H1 (cell line): ENCODE results near the gene CCR1. TPM values are rescaled to one million over a fixed set of nuclear protein-coding genes. Genes with fewer than 3 reads are reported as not detected.

Experiments used
- CTCF ChIA-PET: fragments of 300-600 bp; sonication (Branson Sonifier 250); formaldehyde crosslinking; loops from one replicate; lab custom pipeline; 2021; ENCODE audit not compliant: partially characterized antibody; lab: Charles Lee
- POLR2A ChIA-PET: fragments of 300-600 bp; sonication (Branson Sonifier 250); formaldehyde crosslinking; loops from one replicate; lab custom pipeline; 2021; ENCODE audit warnings: inconsistent platforms; ENCODE audit not compliant: partially characterized antibody; lab: Charles Lee
- DNase-seq, 2 experiments: peaks; one replicate each; pipeline versions ENCODE4 v3.0.0 to v3.0.0-alpha.2; 2010 to 2022; ENCODE audit warnings: low spot score in 2 of 2, low read depth in 1 of 2, mixed read lengths in 1 of 2
- FAIRE-seq: peaks from 2 replicates; lab custom pipeline; 2011; peaks lifted over from hg19 to GRCh38; lab: Jason Lieb, UNC
- H2AFZ ChIP-seq: 2 replicates; pipeline ENCODE4 v1.8.1; 2012; ENCODE audit warnings: low read length, inconsistent platforms
- H2AK5ac ChIP-seq: 2 replicates; pipeline ENCODE4 v1.6.1; 2013; ENCODE audit warnings: low read depth, low read length
- H2BK120ac ChIP-seq: replicated peaks from 2 replicates; pipeline ENCODE3; 2013; ENCODE audit warnings: low read depth, low read length, inconsistent platforms
- H2BK12ac ChIP-seq: 2 replicates; pipeline ENCODE4 v1.6.1; 2013; ENCODE audit warnings: low read depth, low read length
- H2BK15ac ChIP-seq: 2 replicates; pipeline ENCODE4 v1.6.1; 2013; ENCODE audit warnings: low read length
- H2BK20ac ChIP-seq: 2 replicates; pipeline ENCODE4 v1.6.1; 2013; ENCODE audit warnings: low read length
- H2BK5ac ChIP-seq: 2 replicates; pipeline ENCODE4 v1.6.1; 2013; ENCODE audit warnings: low read depth, low read length
- H3K14ac ChIP-seq: 2 replicates; pipeline ENCODE4 v1.6.1; 2013; ENCODE audit warnings: inconsistent platforms; ENCODE audit not compliant: insufficient read length
- H3K18ac ChIP-seq: 2 replicates; pipeline ENCODE4 v1.6.1; 2013; ENCODE audit warnings: low read length; ENCODE audit errors: extremely low read depth
- H3K23ac ChIP-seq: 2 replicates; pipeline ENCODE4 v1.6.1; 2013; ENCODE audit warnings: inconsistent platforms; ENCODE audit not compliant: insufficient read length
- H3K23me2 ChIP-seq: 2 replicates; pipeline ENCODE4 v1.6.1; 2013; ENCODE audit warnings: low read depth, low read length
- H3K27ac ChIP-seq: 2 replicates; pipeline ENCODE4 v1.6.1; 2011; ENCODE audit warnings: low read depth, low read length, inconsistent platforms
- H3K27me3 ChIP-seq, 4 experiments: replicated peaks in 1 of 4; 1 replicate in 1 of 4; 2 replicates in 3 of 4; pipeline versions ENCODE4 v1.6.1 to v1.8.1; 2011 to 2013; ENCODE audit warnings: low read length in 3 of 4, mild to moderate bottlenecking in 3 of 4, inconsistent platforms in 2 of 4, mixed read lengths in 2 of 4, moderate library complexity in 1 of 4; ENCODE audit not compliant: control insufficient read depth in 3 of 4, insufficient read depth in 3 of 4; ENCODE audit errors: extremely low read depth in 1 of 4
- H3K36me3 ChIP-seq, 4 experiments: 2 replicates each; pipeline versions ENCODE4 v1.6.1 to v1.8.1; 2011 to 2013; ENCODE audit warnings: mild to moderate bottlenecking in 4 of 4, low read length in 3 of 4, moderate library complexity in 2 of 4, control low read depth in 1 of 4, inconsistent platforms in 1 of 4; ENCODE audit not compliant: insufficient read depth in 4 of 4, control insufficient read depth in 2 of 4
- H3K4ac ChIP-seq: replicated peaks from 2 replicates; pipeline ENCODE3; 2013; ENCODE audit warnings: low read length, low read depth, mixed read lengths, inconsistent platforms; ENCODE audit not compliant: insufficient read length
- H3K4me1 ChIP-seq, 4 experiments: replicated peaks in 1 of 4; 1 replicate in 1 of 4; 2 replicates in 3 of 4; pipeline versions ENCODE4 v1.6.1 to v1.8.1; 2011 to 2013; ENCODE audit warnings: low read length in 3 of 4, inconsistent platforms in 2 of 4, mixed read lengths in 1 of 4; ENCODE audit not compliant: insufficient read depth in 4 of 4, control insufficient read depth in 3 of 4
- H3K4me2 ChIP-seq, 2 experiments: 2 replicates each; pipeline versions ENCODE4 v1.6.1 to v1.8.1; 2011 to 2013; ENCODE audit warnings: low read depth in 2 of 2, low read length in 2 of 2, control low read depth in 1 of 2, inconsistent platforms in 1 of 2, mild to moderate bottlenecking in 1 of 2; ENCODE audit not compliant: insufficient read depth in 1 of 2
- H3K4me3 ChIP-seq, 4 experiments: fragments of 200-600, 300-600 bp in 1 of 4; sonication (generic), shearing (Covaris generic), sonication (Bioruptor Twin) in 1 of 4; 2 replicates each; pipeline versions ENCODE4 v1.5.1 to v1.8.1; 2011 to 2016; ENCODE audit warnings: low read length in 4 of 4, low read depth in 3 of 4, control low read depth in 2 of 4, inconsistent platforms in 2 of 4, mild to moderate bottlenecking in 2 of 4, mixed read lengths in 1 of 4, moderate library complexity in 1 of 4; ENCODE audit not compliant: insufficient read depth in 2 of 4; ENCODE audit errors: extremely low read depth in 1 of 4
- H3K56ac ChIP-seq: replicated peaks from 2 replicates; pipeline ENCODE3; 2013; ENCODE audit warnings: low read depth, mild to moderate bottlenecking, mixed read lengths, low read length, inconsistent platforms; ENCODE audit not compliant: insufficient read length
- H3K79me1 ChIP-seq: 2 replicates; pipeline ENCODE4 v1.6.1; 2013; ENCODE audit warnings: low read depth, low read length, control low read depth
- H3K79me2 ChIP-seq, 2 experiments: 2 replicates each; pipeline versions ENCODE4 v1.6.1 to v1.8.1; 2012 to 2013; ENCODE audit warnings: low read length in 2 of 2, mild to moderate bottlenecking in 2 of 2, inconsistent platforms in 1 of 2; ENCODE audit not compliant: insufficient read depth in 2 of 2, control insufficient read depth in 1 of 2
- H3K9ac ChIP-seq, 4 experiments: replicated peaks in 1 of 4; 1 replicate in 1 of 4; 2 replicates in 3 of 4; pipeline versions ENCODE4 v1.6.1 to v1.8.1; 2011 to 2013; ENCODE audit warnings: low read depth in 3 of 4, low read length in 3 of 4, control low read depth in 2 of 4, mild to moderate bottlenecking in 2 of 4, moderate library complexity in 2 of 4, inconsistent platforms in 1 of 4; ENCODE audit errors: extremely low read depth in 1 of 4
- H3K9me3 ChIP-seq, 2 experiments: 2 replicates each; pipeline versions ENCODE4 v1.6.1 to v1.8.1; 2012 to 2013; ENCODE audit warnings: mild to moderate bottlenecking in 2 of 2, moderate library complexity in 2 of 2, control low read depth in 1 of 2, inconsistent platforms in 1 of 2, low read depth in 1 of 2, low read length in 1 of 2, mixed read lengths in 1 of 2; ENCODE audit not compliant: insufficient read depth in 2 of 2
- H4K20me1 ChIP-seq, 2 experiments: replicated peaks in 1 of 2; 2 replicates each; pipeline versions ENCODE3 to v1.8.1; 2011 to 2013; ENCODE audit warnings: inconsistent platforms in 2 of 2, low read length in 2 of 2, mild to moderate bottlenecking in 1 of 2; ENCODE audit not compliant: insufficient read depth in 2 of 2, control insufficient read depth in 1 of 2
- H4K5ac ChIP-seq: 2 replicates; pipeline ENCODE4 v1.6.1; 2013; ENCODE audit warnings: low read length, low read depth, mixed read lengths, inconsistent platforms; ENCODE audit not compliant: insufficient read length
- H4K8ac ChIP-seq: 2 replicates; pipeline ENCODE4 v1.8.0; 2013; ENCODE audit warnings: mild to moderate bottlenecking, moderate library complexity, low read length, inconsistent platforms; ENCODE audit not compliant: insufficient read depth; ENCODE audit errors: extremely low read depth
- H4K91ac ChIP-seq: replicated peaks from 2 replicates; pipeline ENCODE3; 2013; ENCODE audit warnings: low read length, mixed read lengths, inconsistent platforms; ENCODE audit not compliant: insufficient read length
- ASH2L ChIP-seq: fragments of 200-600, 300-600 bp; sonication (generic); IDR thresholded peaks from one replicate; pipeline ENCODE4 v1.7.1; 2017; ENCODE audit warnings: low read length
- CBX8 ChIP-seq: fragments of 300-800, 300-1000 bp; sonication (generic); IDR thresholded peaks from 2 replicates; pipeline ENCODE4 v1.7.1; 2016; ENCODE audit warnings: low read depth, low read length, borderline replicate concordance
- CHD2 ChIP-seq: IDR thresholded peaks from 2 replicates; pipeline ENCODE4 v1.6.1; 2012; ENCODE audit warnings: low read length, improper control_type of control experiment
- EZH2 ChIP-seq: fragments of 200-600 bp; sonication (generic); IDR thresholded peaks from 2 replicates; pipeline ENCODE4 v1.7.1; 2012; ENCODE audit warnings: low read depth, mild to moderate bottlenecking, moderate library complexity, low read length, inconsistent platforms; ENCODE audit not compliant: severe bottlenecking
- NRF1 ChIP-seq: IDR thresholded peaks from 2 replicates; pipeline ENCODE4 v1.6.1; 2011; ENCODE audit warnings: mild to moderate bottlenecking, low read depth, low read length, improper control_type of control experiment
- POU5F1 ChIP-seq: IDR thresholded peaks from 2 replicates; pipeline ENCODE4 v1.6.1; 2011; ENCODE audit warnings: low read depth, mild to moderate bottlenecking, low read length, moderate library complexity
- SIN3A ChIP-seq, 2 experiments: IDR thresholded peaks in 1 of 2; conservative IDR thresholded peaks in 1 of 2; 2 replicates each; pipeline ENCODE4 v1.6.1; 2011 to 2012; ENCODE audit warnings: low read length in 2 of 2, improper control_type of control experiment in 1 of 2, low read depth in 1 of 2, mild to moderate bottlenecking in 1 of 2
- SIRT6 ChIP-seq: IDR thresholded peaks from one replicate; pipeline ENCODE4 v1.7.1; 2012; ENCODE audit warnings: low read length, inconsistent platforms
- SP1 ChIP-seq: IDR thresholded peaks from 2 replicates; pipeline ENCODE4 v1.6.1; 2011; ENCODE audit warnings: low read depth, low read length
- WGBS, 2 experiments: shearing (Covaris generic) in 1 of 2; methylation state at CpG; one replicate each; pipeline versions ENCODE4 v1.1.6 to v1.1.7; 2013 to 2015; ENCODE audit warnings: low lambda C conversion rate in 2 of 2, mixed read lengths in 2 of 2, inconsistent platforms in 1 of 2, low coverage in 1 of 2, missing lambda C conversion rate in 1 of 2; ENCODE audit not compliant: insufficient replicate concordance in 2 of 2, insufficient coverage in 1 of 2, insufficient read length in 1 of 2; ENCODE audit errors: extremely low coverage in 1 of 2, missing lambda C conversion rate in 1 of 2; 5-methylcytosine and 5-hydroxymethylcytosine counted together
- polyA plus RNA-seq, 7 experiments: library from polyadenylated mRNA; depleted of rRNA in 3 of 7; stranded (reverse) in 5 of 7; unstranded in 2 of 7; fragments of >200 nt in 5 of 7; fragments of 200-250 nt in 2 of 7; gene quantifications; 1 replicate in 5 of 7; 2 replicates in 1 of 7; 4 replicates in 1 of 7; pipeline versions ENCODE4 v1.2.1 to v1.2.3, GENCODE V29; 2011 to 2013; ENCODE audit warnings: missing spikeins in 2 of 7, mixed read lengths in 2 of 7
- total RNA-seq: library from RNA; stranded (reverse); fragmentation: NEBNext Ultra II Directional; extraction: Animal tissue kit (Norgen Biotek cat#: 25700); gene quantifications from 2 replicates; pipeline ENCODE4 v1.2.1, GENCODE V29; 2021
- TF ChIP-seq, protein P1 (sequence below): IDR thresholded peaks from 2 replicates; pipeline ENCODE4 v1.6.1; 2011; ENCODE audit warnings: low read length, improper control_type of control experiment

Gene CCR1
- total and polyA plus RNA-seq, 2 of the 8 experiments (the other 6 are each of a cell fraction or from before 2014, with no cell fraction given): not detected

DNA sequence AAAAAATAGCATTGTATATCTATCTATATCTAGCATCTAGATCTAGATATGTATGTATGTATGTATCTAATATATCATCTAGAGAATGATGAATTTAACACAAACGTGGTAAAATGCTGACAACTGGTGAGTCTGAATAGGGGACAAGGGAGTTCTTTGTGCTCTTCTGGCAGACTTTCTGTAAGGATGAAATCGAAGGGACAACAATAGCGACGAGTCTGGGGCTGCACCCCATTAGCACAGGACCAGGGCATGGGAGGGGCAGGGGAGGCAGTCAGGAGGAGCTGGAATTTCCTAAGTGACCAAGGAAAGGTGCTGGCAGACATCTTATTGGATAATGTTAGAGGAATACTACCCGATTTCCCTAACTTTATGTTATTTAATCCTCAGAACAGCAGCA is 7.9 kb downstream of the CCR1 start:
- no peak overlapping the region for H2BK5ac ChIP-seq
- no peak overlapping the region for H2AK5ac ChIP-seq
- H2BK20ac ChIP-seq: no peak overlapping the region
- no peaks in the 10 kb centered on the region for H3K36me3 ChIP-seq
- H3K79me1 ChIP-seq: no peaks in the 10 kb centered on the region
- H2BK120ac ChIP-seq: no peak overlapping the region
- no peaks in the 10 kb centered on the region for H3K23me2 ChIP-seq
- 80% methylated on average over 5 of the region's 5 CpGs; no CpG with 5 or more reads in 1 of the 2 experiments for WGBS, 2 experiments
- no peak overlapping the region for H3K56ac ChIP-seq
- no peaks in the 10 kb centered on the region for H3K27me3 ChIP-seq
- H3K9me3 ChIP-seq: no peaks in the 10 kb centered on the region
- no peak overlapping the region for H3K18ac ChIP-seq
- ChIA-PET CTCF (interaction anchor here (1.0 to 2.6 kb wide), 3 partner anchors 14 to 170 kb away, joined by 3 to 11 read pairs (median 4); partner anchors contain the start of gene CCR5), POLR2A (no interaction called here)
- no peak overlapping the region for H3K4ac ChIP-seq
- H3K79me2 ChIP-seq: no peaks in the 10 kb centered on the region
- H3K4me3 ChIP-seq: no peak overlapping the region
- no peak overlapping the region for H3K23ac ChIP-seq
- no peak overlapping the region for H2BK12ac ChIP-seq
- no peak overlapping the region for H3K14ac ChIP-seq
- no peak for FAIRE-seq
- no peaks in the 10 kb centered on the region for H3K4me1 ChIP-seq
- no peak overlapping the region for H2BK15ac ChIP-seq
- no peak overlapping the region for H3K4me2 ChIP-seq
- DNase-seq: no peak
- H4K20me1 ChIP-seq: no peaks in the 10 kb centered on the region
- H4K5ac ChIP-seq: no peak overlapping the region
- no peak overlapping the region for H3K9ac ChIP-seq
- no peak overlapping the region for H4K91ac ChIP-seq
- no peak overlapping the region for H2AFZ ChIP-seq
- H4K8ac ChIP-seq: no peak overlapping the region
- TF ChIP-seq CBX8 (no peak), EZH2 (no peak), POU5F1 (no peak), NRF1 (no peak), SIRT6 (no peak), SIN3A (conservative IDR thresholded peaks at IDR 0.05 in 1 of 2, IDR thresholded peaks at IDR 0.05 in 1 of 2; ENCODE audit: low read depth in 1 of 2, low read length in 2 of 2) (no peak), SP1 (no peak), ASH2L (no peak), CHD2 (no peak)
- TF ChIP-seq, protein P1, sequence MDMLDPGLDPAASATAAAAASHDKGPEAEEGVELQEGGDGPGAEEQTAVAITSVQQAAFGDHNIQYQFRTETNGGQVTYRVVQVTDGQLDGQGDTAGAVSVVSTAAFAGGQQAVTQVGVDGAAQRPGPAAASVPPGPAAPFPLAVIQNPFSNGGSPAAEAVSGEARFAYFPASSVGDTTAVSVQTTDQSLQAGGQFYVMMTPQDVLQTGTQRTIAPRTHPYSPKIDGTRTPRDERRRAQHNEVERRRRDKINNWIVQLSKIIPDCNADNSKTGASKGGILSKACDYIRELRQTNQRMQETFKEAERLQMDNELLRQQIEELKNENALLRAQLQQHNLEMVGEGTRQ: no peak
- TF ChIP-seq, all 59 proteins: peak for 0
- no peak overlapping the region for H3K27ac ChIP-seq
